ENCODE data around the gene SLC7A11.

GRCh38 chr4:138256608-138257007 is 14.5 kb upstream of the SLC7A11 start:
- TF ChIP-seq POLR2A (IDR thresholded peaks at IDR 0.05) = no peak
- no peak for TF ChIP-seq EP300 (IDR thresholded peaks at IDR 0.05)

All from sigmoid colon (tissue), 4 donors.